Measurements from ENCODE around the gene MIF4GD.

DNA sequence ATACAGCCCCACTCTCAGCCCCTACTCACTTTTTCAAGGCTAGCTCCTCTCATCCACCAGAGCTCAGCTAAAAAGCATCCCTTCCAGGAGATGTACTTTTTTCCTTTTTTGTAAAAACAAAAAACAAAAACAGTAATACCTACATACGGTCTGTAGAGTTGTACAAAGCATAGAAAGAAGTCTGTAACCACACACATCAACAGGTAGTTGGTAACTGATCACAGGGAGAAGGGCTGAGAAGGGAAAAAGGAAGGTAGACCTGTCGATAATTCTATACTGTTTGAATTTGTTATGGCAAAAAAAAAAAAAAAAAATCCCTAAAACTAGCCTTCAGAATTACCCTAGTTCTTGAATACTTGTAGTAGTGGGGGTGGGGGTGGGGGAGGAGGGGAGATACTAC is 17.3 kb upstream of the MIF4GD start:
- TF ChIP-seq, protein P1, sequence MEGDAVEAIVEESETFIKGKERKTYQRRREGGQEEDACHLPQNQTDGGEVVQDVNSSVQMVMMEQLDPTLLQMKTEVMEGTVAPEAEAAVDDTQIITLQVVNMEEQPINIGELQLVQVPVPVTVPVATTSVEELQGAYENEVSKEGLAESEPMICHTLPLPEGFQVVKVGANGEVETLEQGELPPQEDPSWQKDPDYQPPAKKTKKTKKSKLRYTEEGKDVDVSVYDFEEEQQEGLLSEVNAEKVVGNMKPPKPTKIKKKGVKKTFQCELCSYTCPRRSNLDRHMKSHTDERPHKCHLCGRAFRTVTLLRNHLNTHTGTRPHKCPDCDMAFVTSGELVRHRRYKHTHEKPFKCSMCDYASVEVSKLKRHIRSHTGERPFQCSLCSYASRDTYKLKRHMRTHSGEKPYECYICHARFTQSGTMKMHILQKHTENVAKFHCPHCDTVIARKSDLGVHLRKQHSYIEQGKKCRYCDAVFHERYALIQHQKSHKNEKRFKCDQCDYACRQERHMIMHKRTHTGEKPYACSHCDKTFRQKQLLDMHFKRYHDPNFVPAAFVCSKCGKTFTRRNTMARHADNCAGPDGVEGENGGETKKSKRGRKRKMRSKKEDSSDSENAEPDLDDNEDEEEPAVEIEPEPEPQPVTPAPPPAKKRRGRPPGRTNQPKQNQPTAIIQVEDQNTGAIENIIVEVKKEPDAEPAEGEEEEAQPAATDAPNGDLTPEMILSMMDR (conservative IDR thresholded peaks at IDR 0.05; ENCODE audit: low read depth in 2 of 2) = no peak
- TF ChIP-seq POLR2AphosphoS5 (IDR thresholded peaks at IDR 0.05; ENCODE audit: low read depth) = no peak
